Esophagus (tissue), 2 donors: ENCODE measurements around the gene CHD5. TPM values are rescaled to one million over a fixed set of nuclear protein-coding genes. Genes with fewer than 3 reads are reported as not detected.
"Not testable (repeated sequence)": the region's sequence is repeated elsewhere in the genome, so short reads cannot be mapped to it uniquely, and the experiment has no call there.

Source experiments
- H3K27ac ChIP-seq, 2 donors: one replicate each; pipeline ENCODE4 v1.5.1; 2013; ENCODE audit warnings: low read depth in 2 of 2, mild to moderate bottlenecking in 2 of 2, inconsistent platforms in 1 of 2, low read length in 1 of 2, moderate library complexity in 1 of 2
- H3K27me3 ChIP-seq, 2 donors: one replicate each; pipeline ENCODE4 v1.6.1; 2013; ENCODE audit warnings: low read length in 2 of 2, control low read depth in 1 of 2, mild to moderate bottlenecking in 1 of 2; ENCODE audit not compliant: insufficient read depth in 2 of 2, control insufficient read depth in 1 of 2
- H3K36me3 ChIP-seq, 2 donors: one replicate each; pipeline ENCODE4 v1.6.1; 2013; ENCODE audit warnings: low read length in 1 of 2; ENCODE audit not compliant: control insufficient read depth in 2 of 2, insufficient read depth in 2 of 2
- H3K4me1 ChIP-seq, 2 donors: one replicate each; pipeline ENCODE4 v1.6.1; 2013; ENCODE audit warnings: low read length in 1 of 2; ENCODE audit not compliant: control insufficient read depth in 2 of 2, insufficient read depth in 2 of 2
- H3K4me3 ChIP-seq, 2 donors: one replicate each; pipeline ENCODE4 v1.5.1; 2013; ENCODE audit warnings: low read length in 2 of 2, mild to moderate bottlenecking in 2 of 2, low read depth in 1 of 2, moderate library complexity in 1 of 2
- H3K9me3 ChIP-seq, 2 donors: one replicate each; pipeline ENCODE4 v1.6.1; 2013; ENCODE audit warnings: mild to moderate bottlenecking in 2 of 2, low read depth in 1 of 2, low read length in 1 of 2, moderate library complexity in 1 of 2; ENCODE audit not compliant: control insufficient read depth in 2 of 2, insufficient read depth in 1 of 2
- WGBS, 2 donors: extraction: QIAGEN DNeasy Blood & Tissue Kit; methylation state at CpG; one replicate each; pipeline ENCODE4 v1.1.7; 2013; 5-methylcytosine and 5-hydroxymethylcytosine counted together
- polyA plus RNA-seq, 2 donors: library from polyadenylated mRNA; stranded (reverse); fragments of 200-250 nt; gene quantifications; one replicate each; pipeline ENCODE4 v1.2.3, GENCODE V29; 2013
- donor health status: healthy with polysubstance abuse.
- donor health status: Bipolar disorder and iron deficiency.

Gene CHD5
- polyA plus RNA-seq, 2 donors, result 0.16 to 0.26 TPM

- Histone ChIP-seq H3K36me3 (no peaks in the 10 kb centered on the region), H3K4me3 (no peak overlapping the region), H3K4me1 (no peaks in the 10 kb centered on the region), H3K27me3 (no peaks in the 10 kb centered on the region), H3K27ac (no peak overlapping the region), H3K9me3 (no peaks in the 10 kb centered on the region)
- 95 to 97% methylated on average over 16 of the region's 16 CpGs for WGBS, 2 donors
Measured at GRCh38 chr1:6077919-6078318, 102.2 kb downstream of the CHD5 start.

- 72 to 82% methylated on average over 19 of the region's 19 CpGs for WGBS, 2 donors
Measured at GRCh38 chr1:6077506-6077905, 102.6 kb downstream of the CHD5 start.

GRCh38 chr1:6077061-6077460, 103.1 kb downstream of the CHD5 start:
- H3K4me3 ChIP-seq, H3K9me3 ChIP-seq, H3K4me1 ChIP-seq, H3K27me3 ChIP-seq, H3K27ac ChIP-seq, H3K36me3 ChIP-seq: not testable (repeated sequence)
- 84 to 89% methylated on average over 8 of the region's 8 CpGs for WGBS, 2 donors

More at GRCh38 chr1:6077506-6077905, 102.6 kb downstream of the CHD5 start:
- Histone ChIP-seq H3K4me1 (no peaks in the 10 kb centered on the region), H3K27ac (no peak overlapping the region), H3K9me3 (no peaks in the 10 kb centered on the region), H3K36me3 (no peaks in the 10 kb centered on the region), H3K27me3 (no peaks in the 10 kb centered on the region), H3K4me3 (no peak overlapping the region)

GRCh38 chr1:6075748-6076147, 104.4 kb downstream of the CHD5 start:
- no peaks in the 10 kb centered on the region for H3K27me3 ChIP-seq
- no peak overlapping the region for H3K4me3 ChIP-seq
- H3K27ac ChIP-seq, result no peak overlapping the region
- peaks cover 0 to 2% of the 10 kb centered on the region in 2 donors for H3K9me3 ChIP-seq
- H3K36me3 ChIP-seq, result no peaks in the 10 kb centered on the region
- H3K4me1 ChIP-seq, result no peaks in the 10 kb centered on the region
- 95 to 96% methylated on average over 3 of the region's 3 CpGs for whole genome bisulfite sequencing, 2 donors

GRCh38 chr1:6074192-6074901, 105.8 kb downstream of the CHD5 start:
- H3K4me1 ChIP-seq, result no peaks in the 10 kb centered on the region
- no peaks in the 10 kb centered on the region for H3K36me3 ChIP-seq
- H3K9me3 ChIP-seq, result peaks cover 0 to 2% of the 10 kb centered on the region in 2 donors
- WGBS, 2 donors, result 87 to 91% methylated on average over 21 of the region's 21 CpGs
- H3K27me3 ChIP-seq, result no peaks in the 10 kb centered on the region
- H3K27ac ChIP-seq, result no peak overlapping the region
- H3K4me3 ChIP-seq, result no peak overlapping the region

GRCh38 chr1:6073480-6074053, 106.6 kb downstream of the CHD5 start:
- 84 to 89% methylated on average over 15 of the region's 15 CpGs for WGBS, 2 donors

GRCh38 chr1:6072774-6073479, 107.2 kb downstream of the CHD5 start:
- Histone ChIP-seq H3K27me3 (no peaks in the 10 kb centered on the region), H3K27ac (no peak overlapping the region), H3K36me3 (no peaks in the 10 kb centered on the region), H3K4me1 (no peaks in the 10 kb centered on the region), H3K9me3 (peaks cover 0 to 2% of the 10 kb centered on the region in 2 donors), H3K4me3 (no peak overlapping the region)
- WGBS, 2 donors, result 89 to 91% methylated on average over 17 of the region's 17 CpGs

More at GRCh38 chr1:6073480-6074053, 106.6 kb downstream of the CHD5 start:
- H3K27ac ChIP-seq, result no peak overlapping the region
- peaks cover 0 to 2% of the 10 kb centered on the region in 2 donors for H3K9me3 ChIP-seq
- H3K4me1 ChIP-seq, result no peaks in the 10 kb centered on the region
- no peak overlapping the region for H3K4me3 ChIP-seq
- no peaks in the 10 kb centered on the region for H3K36me3 ChIP-seq
- H3K27me3 ChIP-seq, result no peaks in the 10 kb centered on the region

- 83 to 88% methylated on average over 13 of the region's 13 CpGs for WGBS, 2 donors
- no peaks in the 10 kb centered on the region for H3K4me1 ChIP-seq
- no peaks in the 10 kb centered on the region for H3K36me3 ChIP-seq
Measured at GRCh38 chr1:6071219-6071618, 108.9 kb downstream of the CHD5 start.

GRCh38 chr1:6070450-6070974, 109.6 kb downstream of the CHD5 start:
- Histone ChIP-seq H3K4me1 (no peaks in the 10 kb centered on the region), H3K9me3 (peaks cover 0 to 2% of the 10 kb centered on the region in 2 donors)
- 86 to 87% methylated on average over 9 of the region's 9 CpGs for WGBS, 2 donors

More at GRCh38 chr1:6071219-6071618, 108.9 kb downstream of the CHD5 start:
- Histone ChIP-seq H3K27me3 (no peaks in the 10 kb centered on the region), H3K9me3 (peaks cover 0 to 2% of the 10 kb centered on the region in 2 donors), H3K27ac (no peak overlapping the region), H3K4me3 (no peak overlapping the region)

More at GRCh38 chr1:6070450-6070974, 109.6 kb downstream of the CHD5 start:
- H3K36me3 ChIP-seq, result no peaks in the 10 kb centered on the region
- H3K27ac ChIP-seq, result no peak overlapping the region
- no peak overlapping the region for H3K4me3 ChIP-seq
- H3K27me3 ChIP-seq, result no peaks in the 10 kb centered on the region
